Measurements from ENCODE around the gene RAB3IL1.

DNA sequence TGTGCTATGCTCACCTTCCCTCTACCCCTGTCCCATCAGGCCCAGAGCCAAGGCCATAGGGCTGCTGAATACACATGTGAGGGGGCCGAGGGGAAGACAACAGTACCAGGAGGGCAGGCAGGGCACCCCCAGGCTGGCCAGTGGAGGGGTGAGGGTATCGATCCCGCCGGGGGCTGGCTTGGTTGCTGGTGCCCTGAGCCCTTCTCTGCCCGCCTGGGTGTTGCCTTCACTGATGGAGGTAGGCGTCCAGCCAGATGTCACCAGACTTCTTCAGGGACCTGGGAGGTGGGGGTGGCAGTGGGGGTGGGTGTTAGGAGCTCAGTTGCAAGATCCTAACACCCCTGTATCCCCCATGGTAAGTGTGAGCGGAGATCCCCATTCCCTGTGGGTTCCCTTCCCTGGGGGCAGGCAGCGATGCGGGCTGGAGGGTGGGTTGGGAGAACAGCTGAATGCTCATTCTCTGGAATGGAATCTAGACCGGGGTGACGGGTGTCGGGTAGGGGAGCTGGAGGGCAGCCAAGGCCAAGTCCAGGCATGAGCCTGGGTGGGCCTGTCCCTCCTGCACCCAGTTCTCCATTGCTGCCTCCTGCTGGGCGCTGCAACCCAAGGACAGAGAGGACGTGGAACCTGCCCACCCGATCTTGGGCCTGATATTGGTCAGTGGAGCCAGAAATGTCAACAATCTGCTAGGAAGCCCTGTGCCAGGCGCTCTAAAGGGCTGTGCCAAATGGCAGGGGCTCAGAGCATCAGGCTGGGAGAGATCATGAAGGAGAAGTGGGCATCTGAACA lies 43.6 kb downstream of the RAB3IL1 start:
- TF ChIP-seq KDM1A (CRISPR knock-in tag; IDR thresholded peaks at IDR 0.05) (no peak), ZNF639 (CRISPR knock-in tag; conservative IDR thresholded peaks at IDR 0.05) (no peak), ZNF264 (CRISPR knock-in tag; IDR thresholded peaks at IDR 0.05) (no peak), ZNF850 (CRISPR knock-in tag; conservative IDR thresholded peaks at IDR 0.05) (no peak), HOXA3 (CRISPR knock-in tag; IDR thresholded peaks at IDR 0.05) (no peak), ZNF577 (CRISPR knock-in tag; IDR thresholded peaks at IDR 0.05; ENCODE audit: borderline replicate concordance, low read depth) (no peak)
